ENCODE data around the gene CXCL1. TPM values are rescaled to one million over a fixed set of nuclear protein-coding genes. Genes with fewer than 3 reads are reported as not detected.

The CXCL1 gene
- total RNA-seq, 1 donor, result 9.3 TPM

DNA sequence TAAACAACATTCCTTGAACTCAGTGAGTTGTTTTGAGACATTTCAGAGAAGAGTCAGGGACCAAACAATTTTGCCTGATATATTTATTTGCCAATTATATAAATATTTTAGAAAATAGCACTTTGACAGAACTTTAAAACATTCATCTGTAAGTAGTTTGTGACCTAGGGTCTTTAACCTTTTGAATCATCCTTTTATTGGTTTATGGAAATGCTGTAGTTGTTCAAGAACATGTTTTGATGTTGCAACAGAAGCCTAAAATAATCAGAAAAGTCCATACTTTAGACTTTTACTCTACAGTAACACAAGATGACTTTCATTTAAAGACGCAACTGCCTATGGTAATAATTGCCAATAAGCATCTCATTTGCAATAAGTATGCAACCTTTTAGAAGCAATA is 43.0 kb downstream of the CXCL1 start:
- H3K4me1 ChIP-seq (ENCODE audit: insufficient read depth, low read length), result no peaks in the 10 kb centered on the region
- no peaks in the 10 kb centered on the region for H3K9me3 ChIP-seq (ENCODE audit: low read depth, low read length)
- H3K27me3 ChIP-seq (ENCODE audit: insufficient read depth, low read length), result no peaks in the 10 kb centered on the region
- no peak overlapping the region for H3K4me3 ChIP-seq (ENCODE audit: low read length)

DNA sequence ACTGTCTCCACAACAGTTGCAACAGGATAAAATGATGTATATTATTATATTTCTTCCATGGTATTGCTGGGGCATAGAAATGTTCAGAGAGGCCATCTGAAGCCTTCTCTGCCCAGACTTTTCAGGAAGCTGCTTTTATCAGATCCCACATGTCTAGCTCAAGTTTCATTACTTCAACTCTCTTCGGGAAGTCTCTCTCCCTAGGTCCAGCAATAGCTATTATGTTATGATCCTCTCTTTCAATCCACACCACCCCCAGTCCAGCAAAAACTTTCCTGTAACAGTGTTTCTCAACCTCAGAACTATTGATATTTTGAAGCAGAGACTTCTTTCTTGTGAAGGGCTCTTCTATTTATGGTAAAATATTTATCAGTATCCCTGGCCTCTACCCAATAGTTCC is 44.9 kb downstream of the CXCL1 start:
- no peaks in the 10 kb centered on the region for H3K4me1 ChIP-seq (ENCODE audit: insufficient read depth, low read length)
- no peaks in the 10 kb centered on the region for H3K27me3 ChIP-seq (ENCODE audit: insufficient read depth, low read length)
- no peaks in the 10 kb centered on the region for H3K9me3 ChIP-seq (ENCODE audit: low read depth, low read length)
- no peak overlapping the region for H3K4me3 ChIP-seq (ENCODE audit: low read length)

DNA sequence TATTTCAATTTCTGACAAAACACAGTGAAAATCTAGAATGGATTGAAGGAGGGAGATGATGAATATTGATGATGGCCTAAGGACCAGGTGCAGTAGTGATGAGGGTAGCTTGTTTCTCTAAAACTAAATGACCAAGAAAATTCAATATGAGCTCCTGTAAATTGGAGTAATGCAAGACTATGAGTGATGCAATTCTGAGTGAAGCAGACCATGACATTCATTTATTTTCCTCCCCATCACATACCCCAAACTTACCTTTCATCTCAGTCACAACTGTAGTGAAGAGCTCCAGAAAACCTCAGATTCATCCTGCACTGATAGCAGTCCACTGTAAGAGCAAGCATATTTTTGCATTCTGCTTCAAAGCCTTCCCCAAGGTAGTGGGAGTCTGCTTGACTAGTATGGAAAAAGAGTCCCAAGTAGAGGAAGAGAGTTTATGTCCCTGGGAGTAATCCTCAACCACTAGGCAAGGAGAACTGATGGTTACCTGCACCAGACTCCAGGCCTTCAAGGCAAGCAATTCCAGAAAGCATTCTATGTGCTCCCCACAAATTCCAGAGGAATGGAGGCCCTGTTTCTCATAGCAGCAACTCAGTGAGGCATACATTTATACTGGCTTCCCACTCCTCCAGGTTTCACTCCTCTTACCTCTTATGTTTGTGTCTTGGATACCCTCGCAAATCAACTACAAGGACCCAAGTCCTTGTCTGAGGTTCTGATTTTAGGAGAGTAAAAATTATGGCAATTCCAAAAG is 47.2 kb downstream of the CXCL1 start:
- no peaks in the 10 kb centered on the region for H3K9me3 ChIP-seq (ENCODE audit: low read depth, low read length)
- H3K27me3 ChIP-seq (ENCODE audit: insufficient read depth, low read length), result no peaks in the 10 kb centered on the region
- H3K4me3 ChIP-seq (ENCODE audit: low read length), result no peak overlapping the region
- no peaks in the 10 kb centered on the region for H3K4me1 ChIP-seq (ENCODE audit: insufficient read depth, low read length)

DNA sequence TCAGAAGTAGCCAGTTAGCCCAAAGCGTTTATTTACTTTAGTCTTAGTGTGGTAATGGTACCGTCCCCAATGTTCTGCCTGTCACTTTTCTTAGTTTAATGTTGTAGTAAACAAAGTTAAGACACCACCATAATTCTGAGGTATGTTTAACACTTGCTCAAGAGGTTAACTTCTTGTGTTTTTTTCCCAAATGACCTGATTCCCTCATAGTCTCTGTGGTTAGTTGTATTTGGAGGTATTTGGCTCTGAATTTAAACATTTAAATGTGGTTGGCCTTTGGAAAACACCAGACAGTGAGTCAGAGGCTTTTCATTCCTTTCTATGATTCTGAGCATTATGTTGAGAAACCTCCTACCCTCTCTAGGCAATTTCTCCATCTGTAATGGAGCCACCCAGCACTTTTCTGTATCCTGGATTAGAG is 47.9 kb downstream of the CXCL1 start:
- no peak overlapping the region for H3K4me3 ChIP-seq (ENCODE audit: low read length)
- H3K4me1 ChIP-seq (ENCODE audit: insufficient read depth, low read length), result no peaks in the 10 kb centered on the region
- H3K9me3 ChIP-seq (ENCODE audit: low read depth, low read length), result no peaks in the 10 kb centered on the region
- no peaks in the 10 kb centered on the region for H3K27me3 ChIP-seq (ENCODE audit: insufficient read depth, low read length)

DNA sequence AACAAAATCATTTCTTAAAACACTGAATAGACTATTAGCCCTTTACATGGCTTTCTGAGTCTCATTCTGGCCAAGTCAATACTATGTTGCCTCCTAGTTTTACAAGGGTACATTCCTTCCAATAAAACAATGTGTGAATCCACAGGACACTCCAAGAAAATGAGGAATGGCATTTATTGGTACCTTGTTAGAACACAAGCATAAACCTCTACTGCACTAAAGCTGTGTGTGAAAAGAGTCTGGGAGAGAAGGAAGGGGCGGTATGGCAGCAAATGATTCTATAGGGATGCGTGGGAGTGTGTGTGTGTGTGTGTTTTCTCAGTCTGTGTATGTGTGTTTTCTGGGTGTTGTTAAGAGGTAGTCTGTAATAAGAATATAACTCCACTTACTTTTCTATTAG is 48.9 kb downstream of the CXCL1 start:
- Histone ChIP-seq H3K27me3 (ENCODE audit: insufficient read depth, low read length) (no peaks in the 10 kb centered on the region), H3K4me1 (ENCODE audit: insufficient read depth, low read length) (no peaks in the 10 kb centered on the region), H3K4me3 (ENCODE audit: low read length) (no peak overlapping the region), H3K9me3 (ENCODE audit: low read depth, low read length) (no peaks in the 10 kb centered on the region)

DNA sequence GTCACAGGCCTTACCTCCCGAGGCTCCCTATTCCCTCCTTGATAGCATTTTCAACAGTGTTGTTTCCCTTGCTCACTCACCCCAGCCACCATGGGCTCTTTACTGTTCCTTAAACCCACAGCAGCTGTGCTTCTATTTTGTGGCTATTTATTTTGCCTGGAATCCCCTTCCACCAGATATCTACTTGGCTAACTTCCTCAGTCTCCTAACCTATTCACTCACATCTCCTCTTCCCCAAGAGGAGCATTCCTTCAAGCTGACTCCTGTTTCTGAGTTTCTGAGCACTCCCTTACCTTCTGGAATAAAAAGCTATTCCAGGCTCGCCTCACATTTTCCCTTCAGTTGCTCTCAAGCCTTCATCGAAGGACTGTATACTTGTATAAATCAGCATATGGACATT is 50.5 kb downstream of the CXCL1 start:
- Histone ChIP-seq H3K9me3 (ENCODE audit: low read depth, low read length) (no peaks in the 10 kb centered on the region), H3K4me1 (ENCODE audit: insufficient read depth, low read length) (no peaks in the 10 kb centered on the region), H3K27me3 (ENCODE audit: insufficient read depth, low read length) (no peaks in the 10 kb centered on the region), H3K4me3 (ENCODE audit: low read length) (no peak overlapping the region)

Other genes starting within 250 kb of the CXCL1 start
- 0.10 TPM for gene RASSF6, start 249.0 kb upstream of the CXCL1 start, total RNA-seq
- 7,833 TPM for gene CXCL8, start 128.8 kb upstream of the CXCL1 start, total RNA-seq
- not detected for gene CXCL6, start 32.7 kb upstream of the CXCL1 start, total RNA-seq
- 17.6 TPM for gene PF4V1, start 16.1 kb upstream of the CXCL1 start, total RNA-seq
- gene PF4, start 112.6 kb downstream of the CXCL1 start, total RNA-seq, result 270 TPM
- gene PPBP, start 118.8 kb downstream of the CXCL1 start, total RNA-seq, result 1,528 TPM
- gene CXCL5, start 129.3 kb downstream of the CXCL1 start, total RNA-seq, result 9.6 TPM
- gene CXCL3, start 169.3 kb downstream of the CXCL1 start, total RNA-seq, result 46.6 TPM
- 264 TPM for gene CXCL2, start 229.8 kb downstream of the CXCL1 start, total RNA-seq